ENCODE results near the gene CDC42EP5.

The CDC42EP5 gene

DNA sequence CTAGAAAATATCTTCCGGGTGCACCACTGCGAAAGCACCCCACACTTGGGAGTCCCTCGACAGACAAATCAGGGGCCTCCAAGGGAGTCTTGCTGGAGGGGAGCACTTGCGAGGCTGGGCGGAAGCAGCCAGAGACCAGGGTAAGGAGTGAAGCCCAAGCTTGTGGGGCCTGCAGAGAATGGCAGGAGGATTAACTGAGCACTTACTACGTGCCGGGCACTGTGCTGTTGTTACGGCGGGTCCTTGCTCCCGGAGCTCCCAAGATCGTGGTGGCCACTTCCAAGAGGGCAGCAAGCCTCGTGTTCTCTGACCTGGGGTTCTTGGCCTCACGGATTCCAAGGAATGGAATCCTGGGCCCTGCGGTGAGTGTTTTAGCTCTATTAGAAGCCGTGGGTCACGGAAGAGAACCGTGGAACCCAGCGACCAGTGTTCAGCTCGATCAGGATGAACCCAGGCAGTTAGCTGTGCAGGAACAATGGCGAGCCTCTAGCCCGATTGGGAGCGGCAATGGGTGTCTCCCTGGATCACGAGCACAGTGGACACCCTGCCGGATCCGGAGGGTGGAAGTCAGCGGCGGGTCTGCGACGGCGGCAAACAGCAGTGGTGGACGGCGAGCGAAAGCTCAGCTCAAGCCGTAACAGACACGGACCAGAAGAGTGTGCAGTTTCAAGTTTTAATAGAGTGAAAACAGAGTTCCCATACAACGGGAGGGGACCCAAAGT lies 48.3 kb downstream of the CDC42EP5 start:
- DNase-seq = no peak

DNA sequence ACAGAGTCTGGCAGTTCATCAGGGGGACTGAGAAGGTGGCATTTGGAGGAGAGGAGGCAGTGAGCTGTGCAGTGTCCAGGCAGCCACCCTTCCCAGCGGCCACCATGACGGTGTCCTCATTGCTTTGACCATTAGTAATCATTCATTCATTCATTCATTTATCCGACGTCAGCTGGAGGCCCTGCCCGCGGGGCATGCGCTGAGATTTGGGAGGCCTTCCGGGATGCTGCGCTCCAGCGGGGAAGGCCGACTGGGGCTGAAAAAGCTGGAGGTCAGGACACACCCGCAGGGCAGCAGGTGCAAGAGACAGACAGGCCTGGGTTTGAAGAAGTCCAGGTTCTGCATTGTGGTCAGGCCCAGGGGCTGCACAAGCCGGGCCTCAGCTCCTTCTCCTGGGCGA lies 48.9 kb downstream of the CDC42EP5 start:
- DNase-seq = no peak

DNA sequence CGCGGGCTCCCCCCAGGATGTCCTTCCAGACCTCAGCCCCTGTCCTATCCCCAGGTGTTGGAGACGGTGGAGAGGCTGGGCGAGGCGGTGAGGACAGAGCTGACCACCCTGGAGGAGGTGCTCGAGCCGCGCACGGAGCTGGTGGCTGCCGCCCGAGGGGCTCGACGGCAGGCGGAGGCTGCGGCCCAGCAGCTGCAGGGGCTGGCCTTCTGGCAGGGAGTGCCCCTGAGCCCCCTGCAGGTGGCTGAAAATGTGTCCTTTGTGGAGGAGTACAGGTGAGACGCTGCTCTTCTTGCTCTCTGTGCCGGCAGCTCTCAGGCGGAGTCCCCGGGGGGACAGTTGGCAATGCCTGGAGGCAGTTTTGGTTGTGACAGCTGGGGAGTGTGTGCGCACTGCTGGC lies 51.0 kb downstream of the CDC42EP5 start:
- no peak for DNase-seq

DNA sequence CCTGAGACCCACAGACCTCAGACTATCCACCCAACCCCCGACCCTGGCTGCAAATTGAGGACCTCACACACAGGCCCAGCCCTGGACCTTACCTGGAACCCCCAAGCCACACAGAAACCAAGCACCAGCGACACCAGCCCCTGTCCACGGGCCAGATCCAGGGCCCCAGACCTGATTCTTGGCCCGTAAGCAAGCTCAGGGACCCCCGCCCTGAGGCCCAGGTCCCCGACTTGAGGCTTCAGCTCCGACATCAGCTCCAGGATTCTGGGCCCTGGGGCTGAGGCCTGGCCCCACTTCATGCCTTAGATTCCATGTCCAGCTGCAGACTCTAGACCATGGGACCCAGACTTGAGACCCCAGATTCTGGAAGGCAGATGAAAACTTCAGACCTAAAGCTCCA lies 51.6 kb downstream of the CDC42EP5 start:
- no peak for DNase-seq

DNA sequence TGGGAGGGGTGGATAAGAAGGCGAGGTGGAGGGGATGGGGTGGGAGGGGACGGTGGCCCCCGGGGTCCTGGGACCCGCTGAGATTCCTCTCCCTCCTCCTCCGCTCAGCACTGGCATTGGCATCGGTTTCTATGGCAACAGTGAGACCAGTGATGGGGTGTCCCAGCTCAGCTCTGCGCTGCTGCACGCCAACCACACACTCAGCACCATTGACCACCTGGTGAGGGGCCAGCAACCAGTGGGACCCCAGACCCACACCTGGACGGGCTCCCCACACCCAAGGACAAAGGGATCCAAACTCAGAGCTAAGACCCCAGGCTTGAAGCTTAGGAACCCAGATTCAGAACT lies 52.0 kb downstream of the CDC42EP5 start:
- DNase-seq = no peak

DNA sequence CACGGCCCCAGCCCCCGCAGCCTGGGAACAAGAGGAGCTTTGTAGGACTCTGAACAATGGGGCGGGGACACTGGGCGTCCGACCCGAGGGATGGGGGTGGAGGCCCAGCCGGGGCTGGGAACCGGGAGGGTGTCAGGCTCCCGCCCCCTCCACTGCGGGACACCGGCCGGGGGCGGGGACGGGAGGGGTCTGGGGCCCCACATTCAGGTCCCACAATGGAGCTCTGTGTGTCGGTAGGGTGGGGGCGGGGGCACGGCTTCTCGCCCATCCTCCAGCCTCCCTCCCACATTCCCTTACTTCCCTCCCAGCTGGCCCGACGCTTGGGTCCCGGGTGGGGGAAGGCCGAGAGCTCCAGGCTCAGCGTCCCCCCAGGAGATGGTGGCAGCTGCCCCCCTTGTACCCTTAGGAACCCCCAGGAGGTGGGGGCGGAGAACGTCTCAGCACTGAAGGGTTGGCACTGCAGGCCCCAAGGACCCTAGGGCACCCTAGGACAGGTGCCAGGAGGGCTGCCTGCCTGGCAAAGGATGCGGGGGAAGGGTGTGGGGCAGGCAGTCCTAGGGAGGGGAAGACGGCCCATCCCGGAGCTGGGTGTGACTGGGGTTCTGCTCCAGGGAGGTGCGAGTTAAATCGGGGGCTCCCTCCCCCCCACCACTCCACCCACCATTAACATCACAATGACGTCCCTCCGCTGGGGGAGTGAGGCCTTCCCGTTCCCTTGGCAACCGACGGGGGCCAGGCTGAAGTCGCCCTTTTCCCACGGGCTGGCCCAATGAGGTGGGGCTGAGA lies 52.5 kb downstream of the CDC42EP5 start:
- no peak for DNase-seq

DNA sequence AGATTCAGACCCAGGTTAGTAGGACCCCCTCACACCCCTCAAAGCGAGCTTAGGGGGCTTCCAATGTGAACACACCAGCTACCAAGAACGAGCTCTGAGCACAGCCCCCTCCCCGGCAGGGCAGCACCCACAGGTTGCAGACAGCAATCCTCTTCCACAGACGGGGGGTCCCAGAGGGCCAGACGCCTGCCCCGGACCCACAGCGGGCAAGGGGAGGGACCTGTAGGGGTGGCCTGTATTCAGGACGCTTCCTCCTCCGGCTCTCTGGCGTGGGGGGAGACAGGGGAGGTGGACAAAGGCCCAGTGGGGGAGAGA lies 53.1 kb downstream of the CDC42EP5 start:
- no peak for DNase-seq

DNA sequence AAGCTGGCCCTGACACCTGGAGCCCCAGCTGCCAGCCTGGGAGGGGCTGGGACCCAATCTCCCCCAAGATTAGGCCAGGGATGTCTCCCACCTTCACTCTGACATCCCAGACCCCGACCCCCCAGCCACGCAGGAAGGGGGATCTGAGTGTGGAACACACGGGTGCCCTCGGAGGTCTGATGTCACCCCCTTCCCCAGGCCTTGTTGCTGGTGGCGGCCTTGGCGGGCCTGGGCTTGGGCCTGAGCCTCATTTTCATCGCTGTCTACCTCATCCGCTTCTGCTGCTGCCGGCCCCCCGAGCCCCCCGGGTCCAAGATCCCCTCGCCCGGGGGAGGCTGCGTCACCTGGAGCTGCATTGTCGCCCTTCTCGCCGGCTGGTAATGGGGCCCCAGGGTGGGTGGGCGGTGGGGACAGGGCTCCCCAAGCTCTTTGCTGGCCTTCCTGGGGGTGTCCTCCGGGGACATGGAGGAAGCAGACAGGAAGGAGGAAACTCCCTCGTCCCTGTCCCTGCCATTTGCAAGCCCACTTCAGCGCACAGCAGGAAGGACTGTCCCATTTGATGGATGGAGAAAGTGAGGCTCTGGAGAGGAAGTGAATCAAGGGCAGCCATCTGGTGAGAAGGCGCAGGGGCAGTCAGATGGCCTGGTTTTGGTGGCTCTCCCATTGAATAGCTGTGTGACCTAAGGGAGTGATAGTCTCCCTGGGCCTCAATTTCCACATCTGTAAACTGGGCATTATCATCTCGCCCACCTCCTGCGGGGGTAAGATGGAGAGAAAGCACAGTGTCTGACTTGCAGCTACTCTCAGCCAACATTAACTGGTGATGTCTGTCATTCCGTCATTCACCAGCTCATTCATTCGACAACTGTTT lies 53.9 kb downstream of the CDC42EP5 start:
- no peak for DNase-seq

DNA sequence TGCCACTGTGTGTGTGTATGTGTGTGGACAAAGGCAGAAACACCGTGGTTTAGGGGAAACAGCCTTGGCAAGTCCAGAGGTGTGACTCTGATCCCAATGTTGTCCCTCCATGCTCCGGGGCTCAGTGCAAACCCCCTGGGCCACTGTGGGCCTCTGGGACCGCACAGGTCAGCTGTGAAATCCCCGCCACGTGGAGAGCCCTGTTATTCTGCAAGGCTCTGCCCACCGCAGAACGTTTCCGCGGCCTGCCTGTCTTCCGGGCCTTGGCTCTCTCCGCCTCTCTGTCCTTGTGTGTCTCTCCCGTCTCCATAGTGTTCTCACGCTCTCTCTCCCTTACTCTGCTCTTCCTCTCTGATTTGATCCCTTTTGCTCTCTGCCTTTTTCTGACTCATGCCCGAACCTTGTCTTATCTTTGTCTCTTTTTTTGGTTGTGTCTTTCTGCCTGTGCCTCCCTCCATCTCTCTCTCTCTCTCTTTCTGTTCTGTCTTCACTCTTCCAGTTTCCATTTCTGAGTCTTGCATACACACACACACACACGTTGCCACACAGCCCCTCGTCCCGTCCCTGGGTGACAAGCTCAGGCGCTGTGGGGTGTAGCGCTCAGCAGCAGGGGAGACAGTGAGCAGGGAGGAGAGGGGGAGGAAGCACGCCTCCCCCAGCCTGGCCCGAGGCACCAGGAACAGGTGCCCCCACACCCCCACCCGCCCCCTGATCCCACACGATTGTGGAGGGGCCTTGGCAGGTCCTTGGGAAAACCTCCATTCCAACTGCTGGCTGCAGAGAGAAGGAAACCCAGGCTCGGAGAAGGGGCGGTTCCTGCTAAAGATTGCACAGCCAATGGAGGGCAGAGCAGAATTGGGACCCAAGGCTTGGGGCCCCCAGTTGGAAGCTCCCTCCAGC lies 54.8 kb downstream of the CDC42EP5 start:
- DNase-seq = no peak

DNA sequence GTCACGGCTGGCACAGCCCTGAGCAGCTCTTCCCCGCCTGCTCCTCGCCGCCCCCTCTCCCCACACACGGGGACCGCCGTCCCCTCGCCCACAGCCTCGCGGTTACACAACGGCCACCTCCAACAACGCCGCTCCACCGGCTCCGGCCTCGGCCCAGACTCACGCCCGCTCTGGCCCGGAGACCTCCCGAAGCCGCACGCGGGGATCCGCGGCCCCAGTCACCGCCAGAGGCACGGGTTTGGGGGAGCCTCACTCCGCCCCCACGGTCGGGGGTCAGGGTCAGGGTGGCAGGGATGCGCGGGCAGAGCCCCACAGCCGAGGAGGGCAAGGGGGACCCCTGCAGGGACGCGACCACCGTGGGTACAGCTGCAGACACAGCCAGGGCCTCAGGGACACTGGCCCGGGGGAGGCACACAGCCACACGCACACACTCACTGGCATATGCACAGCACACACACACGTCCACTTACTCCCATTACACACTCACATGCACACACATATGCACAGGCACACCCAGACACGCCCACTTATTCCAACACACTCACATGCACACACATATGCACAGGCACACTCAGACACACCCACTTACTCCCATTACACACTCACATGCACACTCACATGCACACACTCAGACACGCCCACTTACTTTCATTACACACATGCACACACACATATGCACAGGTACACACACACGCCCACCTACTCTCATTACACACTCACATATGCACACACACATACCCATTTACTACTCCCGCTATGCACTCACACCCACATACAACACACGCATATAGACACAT lies 56.2 kb downstream of the CDC42EP5 start:
- no peak for DNase-seq

DNA sequence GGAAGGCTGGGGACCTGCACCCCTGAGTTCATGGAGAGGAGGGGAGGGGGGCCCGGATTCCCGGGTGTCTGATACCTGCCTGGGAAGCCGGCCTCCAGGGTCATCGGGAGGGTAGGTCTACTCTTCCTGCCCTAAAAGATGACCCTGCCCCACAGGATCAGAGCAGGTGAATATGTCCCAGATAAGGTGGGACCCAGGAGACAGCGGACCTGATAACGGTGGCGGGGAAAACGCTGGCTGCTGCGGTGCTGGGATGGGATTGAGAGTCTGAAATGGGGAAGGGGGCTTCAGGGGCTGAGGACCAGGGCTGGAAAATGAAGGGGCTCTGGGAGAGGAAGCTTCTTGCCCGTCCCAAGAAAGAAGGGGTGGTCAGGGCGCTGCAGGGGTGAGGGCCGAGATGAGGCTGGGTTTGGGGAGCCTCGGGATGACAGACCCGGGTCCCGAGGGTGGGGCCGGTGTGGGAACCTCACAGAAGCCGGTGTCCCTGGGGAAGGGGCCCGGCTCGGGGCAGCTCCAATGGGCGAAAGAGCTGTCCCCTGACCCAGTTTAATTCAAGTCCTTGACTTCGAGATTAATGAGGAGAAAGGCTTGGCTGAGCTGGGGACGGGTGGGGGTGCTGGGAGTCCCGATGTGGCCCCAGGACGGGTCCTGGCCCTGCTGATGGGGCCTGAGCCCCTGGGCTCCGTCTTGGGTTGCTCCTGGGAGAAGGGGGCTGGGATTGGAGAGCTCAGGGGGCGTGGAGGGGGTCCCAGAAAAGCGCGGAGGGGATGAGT lies 57.0 kb downstream of the CDC42EP5 start:
- DNase-seq = no peak

DNA sequence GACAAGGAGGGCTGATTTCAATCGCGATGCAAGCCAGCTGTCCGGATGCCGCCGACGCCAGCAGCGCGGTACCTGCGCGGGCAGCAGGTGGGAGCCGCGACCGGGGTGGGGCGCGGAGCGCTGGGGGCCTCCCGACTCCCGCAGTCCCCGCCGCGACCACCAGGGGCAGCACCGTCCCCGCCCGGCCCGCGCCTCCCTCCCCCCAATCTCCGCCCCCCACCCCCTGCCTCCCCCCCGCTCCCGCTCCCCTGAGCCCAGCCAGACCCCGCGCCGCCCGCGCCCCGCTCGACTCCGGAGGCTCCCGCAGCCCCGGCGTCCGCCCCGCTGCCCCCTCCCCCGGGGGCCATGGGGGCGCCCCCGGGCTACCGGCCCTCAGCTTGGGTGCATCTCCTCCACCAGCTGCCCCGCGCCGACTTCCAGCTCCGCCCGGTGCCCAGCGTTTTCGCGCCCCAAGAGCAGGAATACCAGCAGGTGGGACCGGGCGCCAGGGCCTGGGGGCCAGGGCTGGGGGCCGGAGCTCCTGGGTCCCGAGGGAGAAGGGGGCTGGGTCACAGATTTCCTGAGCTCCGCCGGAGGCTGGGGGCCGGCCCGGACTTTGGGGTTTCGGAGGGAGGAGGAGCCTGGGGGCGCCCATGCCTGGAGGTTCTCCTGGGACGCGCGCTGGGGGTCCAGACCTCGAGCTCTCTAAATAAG lies 57.7 kb downstream of the CDC42EP5 start, which contains the start of gene TTYH1:
TTYH1 (plus strand) TSS at position 257 of the 693 bp plus-strand sequence; CDS start at position 346, 89 bp downstream.
- DNase-seq = no peak

Data from NCI-H1930 (cell line).